K562 (cell line): ENCODE results near the gene CLP1. TPM values are rescaled to one million over a fixed set of nuclear protein-coding genes. Genes with fewer than 3 reads are reported as not detected.
A peak's percentile ranks its signal among the peaks of the same experiment; 100 is the strongest.

Experiments used
- ATAC-seq: fragments of 200-7000 bp; cut with Tn5 transposase; 3 replicates; pipeline ENCODE4 v1.9.1; 2020; ENCODE audit warnings: moderate library complexity
- BruUV-seq: library from RNA; stranded (reverse); fragments of 400-500 nt; replicated peaks from 2 replicates; lab custom pipeline; 2021; lab: Mats Ljungman, UMichigan
- CTCF ChIA-PET: fragments of 300-600 bp; formaldehyde crosslinking; extraction: SDS; loops from one replicate; lab custom pipeline; 2021; ENCODE audit warnings: low intra/inter-chr PET ratio; lab: Yijun Ruan, JAX
- POLR2A ChIA-PET: fragments of 300-600, 350-650 bp; sonication (Branson Sonifier 250); formaldehyde crosslinking; extraction: SDS; loops from one replicate; lab custom pipeline; 2021; ENCODE audit warnings: antibody characterized with exemption, inconsistent platforms; lab: Yijun Ruan, JAX
- DNase-seq, 4 experiments: peaks; one replicate each; pipeline versions ENCODE4 v3.0.0 to v3.0.0-alpha.2; 2011 to 2018; ENCODE audit warnings: low spot score in 3 of 4, mixed read lengths in 3 of 4; ENCODE audit errors: extremely low read depth in 1 of 4
- FAIRE-seq: peaks from 2 replicates; lab custom pipeline; 2011; peaks lifted over from hg19 to GRCh38; lab: Jason Lieb, UNC
- H2AFZ ChIP-seq: 2 replicates; pipeline ENCODE4 v1.6.0; 2011; ENCODE audit warnings: low read depth, low read length, control low read depth, inconsistent platforms
- H3K27ac ChIP-seq: fragments of 200-600 bp; 3 replicates; pipeline ENCODE4 v1.8.0; 2011; ENCODE audit warnings: low read depth, mild to moderate bottlenecking, control low read depth, inconsistent platforms, low read length, moderate library complexity, mixed read lengths; ENCODE audit errors: extremely low read depth
- H3K27me3 ChIP-seq, 2 experiments: fragments of 300-600 bp in 1 of 2; 2 replicates in 1 of 2; 3 replicates in 1 of 2; pipeline versions ENCODE4 v1.6.0 to v1.8.0; 2011; ENCODE audit warnings: inconsistent platforms in 2 of 2, low read length in 2 of 2, mild to moderate bottlenecking in 1 of 2, mixed read lengths in 1 of 2, moderate library complexity in 1 of 2; ENCODE audit not compliant: control insufficient read depth in 2 of 2, insufficient read depth in 2 of 2
- H3K36me3 ChIP-seq: fragments of 300-600 bp; 3 replicates; pipeline ENCODE4 v1.8.0; 2011; ENCODE audit warnings: mild to moderate bottlenecking, low read length, inconsistent platforms; ENCODE audit not compliant: control insufficient read depth, insufficient read depth
- H3K4me1 ChIP-seq, 2 experiments: fragments of 200-600 bp in 1 of 2; replicated peaks in 1 of 2; 2 replicates in 1 of 2; 3 replicates in 1 of 2; pipeline versions ENCODE4 v1.5.1 to v1.8.0; 2011; ENCODE audit warnings: inconsistent platforms in 2 of 2, low read length in 2 of 2, mild to moderate bottlenecking in 1 of 2, mixed read lengths in 1 of 2, moderate library complexity in 1 of 2; ENCODE audit not compliant: control insufficient read depth in 2 of 2, insufficient read depth in 2 of 2
- H3K4me2 ChIP-seq: 2 replicates; pipeline ENCODE4 v1.6.1; 2011; ENCODE audit warnings: low read length, control low read depth, inconsistent platforms, mixed read lengths; ENCODE audit not compliant: insufficient read depth
- H3K4me3 ChIP-seq: fragments of 200-600 bp; sonication (generic), shearing (Covaris generic); 2 replicates; pipeline ENCODE4 v1.5.1; 2016; ENCODE audit warnings: control low read depth, inconsistent platforms
- H3K79me2 ChIP-seq: fragments of 200-600 bp; 3 replicates; pipeline ENCODE4 v1.8.0; 2011; ENCODE audit warnings: low read length, inconsistent platforms; ENCODE audit not compliant: control insufficient read depth, insufficient read depth
- H3K9ac ChIP-seq, 2 experiments: 2 replicates each; pipeline versions ENCODE4 v1.6.0 to v1.6.1; 2011; ENCODE audit warnings: low read depth in 2 of 2, low read length in 2 of 2, control low read depth in 1 of 2, inconsistent platforms in 1 of 2, mild to moderate bottlenecking in 1 of 2, mixed read lengths in 1 of 2; ENCODE audit not compliant: insufficient read depth in 1 of 2
- H3K9me1 ChIP-seq: one replicate; pipeline ENCODE4 v1.6.0; 2011; ENCODE audit warnings: inconsistent platforms, mild to moderate bottlenecking, low read length, moderate library complexity; ENCODE audit not compliant: control insufficient read depth, insufficient read depth
- H3K9me3 ChIP-seq: replicated peaks from 2 replicates; pipeline ENCODE4 v1.5.1; 2011; ENCODE audit warnings: low read depth, low read length, inconsistent platforms; ENCODE audit not compliant: control insufficient read depth, insufficient read depth
- H4K20me1 ChIP-seq: replicated peaks from 2 replicates; pipeline ENCODE4 v1.6.1; 2011; ENCODE audit warnings: low read length, inconsistent platforms, mixed read lengths; ENCODE audit not compliant: control insufficient read depth, insufficient read depth
- CHD1 ChIP-seq: fragments of 200-600 bp; sonication (generic); IDR thresholded peaks from one replicate; pipeline ENCODE4 v1.6.1; 2012; ENCODE audit warnings: mild to moderate bottlenecking, moderate library complexity, low read length, inconsistent platforms
- PML ChIP-seq: IDR thresholded peaks from 2 replicates; pipeline ENCODE4 v1.6.1; 2012; ENCODE audit warnings: low read length, inconsistent platforms
- POLR2G ChIP-seq: fragments of 200-400 bp; formaldehyde crosslinking; IDR thresholded peaks from 2 replicates; pipeline ENCODE4 v1.6.1; 2017; ENCODE audit warnings: low read depth, mild to moderate bottlenecking, antibody characterized with exemption, low read length, moderate library complexity
- RBFOX2 ChIP-seq: fragments of 200-400 bp; formaldehyde crosslinking; IDR thresholded peaks from 2 replicates; pipeline ENCODE4 v1.6.1; 2017; ENCODE audit warnings: low read depth, mild to moderate bottlenecking, low read length, moderate library complexity
- SUPT5H ChIP-seq: fragments of 450-650 bp; IDR thresholded peaks from 2 replicates; pipeline ENCODE4 v1.6.1; 2016
- WGBS: fragments of 100-300 bp; shearing (Covaris generic); methylation state at CpG from one replicate; pipeline ENCODE4 v1.1.6; 2016; ENCODE audit warnings: low coverage, mixed read lengths; ENCODE audit not compliant: insufficient coverage; ENCODE audit errors: missing lambda C conversion rate; 5-methylcytosine and 5-hydroxymethylcytosine counted together
- in situ Hi-C: fragments of 300-500 bp; cut with MboI; formaldehyde crosslinking; loops from 4 replicates; pipeline ENCODE4 v1.15.0; 2018; ENCODE audit warnings: inconsistent platforms, mixed read lengths
- intact Hi-C: fragments of 100-400 bp; cut with micrococcal nuclease; formaldehyde crosslinking; loops from 2 replicates; pipeline ENCODE4 v1.14.2; 2022
- polyA plus RNA-seq, 8 experiments: library from polyadenylated mRNA; depleted of rRNA in 4 of 8; stranded (reverse) in 5 of 8; unstranded in 3 of 8; fragments of >200 nt; fragmentation: Nextera tagmentation in 2 of 8; fragmentation: Illumina TruSeq in 1 of 8; extraction: Ambion mirVana in 2 of 8; extraction: Trizol in 1 of 8; gene quantifications; 2 replicates each; pipeline versions ENCODE4 v1.2.1 to v1.2.3, GENCODE V29; 2011 to 2014; ENCODE audit warnings: inconsistent platforms in 1 of 8, missing spikeins in 1 of 8
- total RNA-seq, 7 experiments: library from RNA; depleted of rRNA in 6 of 7; stranded (reverse); fragments of >200 nt in 6 of 7; fragmentation: Illumina TruSeq in 2 of 7; extraction: Trizol in 2 of 7; gene quantifications; 2 replicates each; pipeline versions ENCODE4 v1.2.1 to v1.2.3, GENCODE V29; 2011 to 2021; ENCODE audit warnings: low replicate concordance in 1 of 7
- TF ChIP-seq, protein P1 (sequence below): fragments of 250-450 bp; sonication (Bioruptor Pico); IDR thresholded peaks from 2 replicates; pipeline ENCODE4 v1.4.0; 2020; ENCODE audit warnings: mild to moderate bottlenecking, moderate library complexity

The CLP1 gene
- total and polyA plus RNA-seq, 9 of the 15 experiments (the other 6 are each of a cell fraction or from before 2014, with no cell fraction given): 19.1 to 46.2 (median 27.8) TPM

GRCh38 chr11:57698843-57699365 is 41.3 kb downstream of the CLP1 start:
- no peaks in the 10 kb centered on the region for H4K20me1 ChIP-seq
- POLR2A ChIA-PET: interaction anchor here (0.7 to 1.5 kb wide), 5 partner anchors 8 to 93 kb away, joined by 3 to 4 read pairs (median 3); no protein-coding TSS in a partner anchor
- H3K79me2 ChIP-seq: no peaks in the 10 kb centered on the region
- intact Hi-C loops: no loop called here
- 97% methylated on average over 17 of the region's 18 CpGs for WGBS
- H3K9me1 ChIP-seq: no peaks in the 10 kb centered on the region
- BruUV-seq: no TSS peak
- ATAC-seq: no peak
- FAIRE-seq: no peak
- H3K9ac ChIP-seq: no peak overlapping the region
- peaks cover 79% of the 10 kb centered on the region for H3K36me3 ChIP-seq
- no peak for DNase-seq
- in situ Hi-C loops: no loop called here
- no peak for TF ChIP-seq CHD1
- peak; percentile 67 for TF ChIP-seq POLR2G
- peak; percentile 50 for TF ChIP-seq RBFOX2
- TF ChIP-seq SUPT5H: 0 out of 2 replicates have a peak, but pooled peaks have one; percentile 11
- TF ChIP-seq PML: no peak
- TF ChIP-seq, protein P1, sequence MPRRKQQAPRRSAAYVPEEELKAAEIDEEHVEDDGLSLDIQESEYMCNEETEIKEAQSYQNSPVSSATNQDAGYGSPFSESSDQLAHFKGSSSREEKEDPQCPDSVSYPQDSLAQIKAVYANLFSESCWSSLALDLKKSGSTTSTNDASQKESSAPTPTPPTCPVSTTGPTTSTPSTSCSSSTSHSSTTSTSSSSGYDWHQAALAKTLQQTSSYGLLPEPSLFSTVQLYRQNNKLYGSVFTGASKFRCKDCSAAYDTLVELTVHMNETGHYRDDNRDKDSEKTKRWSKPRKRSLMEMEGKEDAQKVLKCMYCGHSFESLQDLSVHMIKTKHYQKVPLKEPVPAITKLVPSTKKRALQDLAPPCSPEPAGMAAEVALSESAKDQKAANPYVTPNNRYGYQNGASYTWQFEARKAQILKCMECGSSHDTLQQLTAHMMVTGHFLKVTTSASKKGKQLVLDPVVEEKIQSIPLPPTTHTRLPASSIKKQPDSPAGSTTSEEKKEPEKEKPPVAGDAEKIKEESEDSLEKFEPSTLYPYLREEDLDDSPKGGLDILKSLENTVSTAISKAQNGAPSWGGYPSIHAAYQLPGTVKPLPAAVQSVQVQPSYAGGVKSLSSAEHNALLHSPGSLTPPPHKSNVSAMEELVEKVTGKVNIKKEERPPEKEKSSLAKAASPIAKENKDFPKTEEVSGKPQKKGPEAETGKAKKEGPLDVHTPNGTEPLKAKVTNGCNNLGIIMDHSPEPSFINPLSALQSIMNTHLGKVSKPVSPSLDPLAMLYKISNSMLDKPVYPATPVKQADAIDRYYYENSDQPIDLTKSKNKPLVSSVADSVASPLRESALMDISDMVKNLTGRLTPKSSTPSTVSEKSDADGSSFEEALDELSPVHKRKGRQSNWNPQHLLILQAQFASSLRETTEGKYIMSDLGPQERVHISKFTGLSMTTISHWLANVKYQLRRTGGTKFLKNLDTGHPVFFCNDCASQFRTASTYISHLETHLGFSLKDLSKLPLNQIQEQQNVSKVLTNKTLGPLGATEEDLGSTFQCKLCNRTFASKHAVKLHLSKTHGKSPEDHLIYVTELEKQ: no peak
- H3K27ac ChIP-seq: no peak overlapping the region
- H3K9me3 ChIP-seq: no peaks in the 10 kb centered on the region
- CTCF ChIA-PET: no interaction called here
- H3K4me2 ChIP-seq: no peak overlapping the region
- H2AFZ ChIP-seq: no peak overlapping the region
- H3K27me3 ChIP-seq: no peaks in the 10 kb centered on the region
- H3K4me1 ChIP-seq: no peaks in the 10 kb centered on the region
- no peak overlapping the region for H3K4me3 ChIP-seq
